GM12874 (cell line): ENCODE data around the gene QRFP.

Experiments used
- TF ChIP-seq, protein P1 (sequence below): IDR thresholded peaks from 2 replicates; pipeline ENCODE4 v1.5.1; 2011; ENCODE audit warnings: low read depth, mild to moderate bottlenecking, control low read depth, low read length, moderate library complexity; ENCODE audit not compliant: insufficient read depth

The QRFP gene

DNA sequence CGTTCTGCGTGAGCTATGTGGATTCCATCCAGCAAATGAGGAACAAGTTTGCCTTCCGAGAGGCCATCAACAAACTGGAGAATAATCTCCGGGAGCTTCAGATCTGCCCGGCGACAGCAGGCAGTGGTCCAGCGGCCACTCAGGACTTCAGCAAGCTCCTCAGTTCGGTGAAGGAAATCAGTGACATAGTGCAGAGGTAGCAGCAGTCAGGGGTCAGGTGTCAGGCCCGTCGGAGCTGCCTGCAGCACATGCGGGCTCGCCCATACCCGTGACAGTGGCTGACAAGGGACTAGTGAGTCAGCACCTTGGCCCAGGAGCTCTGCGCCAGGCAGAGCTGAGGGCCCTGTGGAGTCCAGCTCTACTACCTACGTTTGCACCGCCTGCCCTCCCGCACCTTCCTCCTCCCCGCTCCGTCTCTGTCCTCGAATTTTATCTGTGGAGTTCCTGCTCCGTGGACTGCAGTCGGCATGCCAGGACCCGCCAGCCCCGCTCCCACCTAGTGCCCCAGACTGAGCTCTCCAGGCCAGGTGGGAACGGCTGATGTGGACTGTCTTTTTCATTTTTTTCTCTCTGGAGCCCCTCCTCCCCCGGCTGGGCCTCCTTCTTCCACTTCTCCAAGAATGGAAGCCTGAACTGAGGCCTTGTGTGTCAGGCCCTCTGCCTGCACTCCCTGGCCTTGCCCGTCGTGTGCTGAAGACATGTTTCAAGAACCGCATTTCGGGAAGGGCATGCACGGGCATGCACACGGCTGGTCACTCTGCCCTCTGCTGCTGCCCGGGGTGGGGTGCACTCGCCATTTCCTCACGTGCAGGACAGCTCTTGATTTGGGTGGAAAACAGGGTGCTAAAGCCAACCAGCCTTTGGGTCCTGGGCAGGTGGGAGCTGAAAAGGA, 10.9 kb downstream of the QRFP start:
- TF ChIP-seq, protein P1, sequence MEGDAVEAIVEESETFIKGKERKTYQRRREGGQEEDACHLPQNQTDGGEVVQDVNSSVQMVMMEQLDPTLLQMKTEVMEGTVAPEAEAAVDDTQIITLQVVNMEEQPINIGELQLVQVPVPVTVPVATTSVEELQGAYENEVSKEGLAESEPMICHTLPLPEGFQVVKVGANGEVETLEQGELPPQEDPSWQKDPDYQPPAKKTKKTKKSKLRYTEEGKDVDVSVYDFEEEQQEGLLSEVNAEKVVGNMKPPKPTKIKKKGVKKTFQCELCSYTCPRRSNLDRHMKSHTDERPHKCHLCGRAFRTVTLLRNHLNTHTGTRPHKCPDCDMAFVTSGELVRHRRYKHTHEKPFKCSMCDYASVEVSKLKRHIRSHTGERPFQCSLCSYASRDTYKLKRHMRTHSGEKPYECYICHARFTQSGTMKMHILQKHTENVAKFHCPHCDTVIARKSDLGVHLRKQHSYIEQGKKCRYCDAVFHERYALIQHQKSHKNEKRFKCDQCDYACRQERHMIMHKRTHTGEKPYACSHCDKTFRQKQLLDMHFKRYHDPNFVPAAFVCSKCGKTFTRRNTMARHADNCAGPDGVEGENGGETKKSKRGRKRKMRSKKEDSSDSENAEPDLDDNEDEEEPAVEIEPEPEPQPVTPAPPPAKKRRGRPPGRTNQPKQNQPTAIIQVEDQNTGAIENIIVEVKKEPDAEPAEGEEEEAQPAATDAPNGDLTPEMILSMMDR, result no peak

DNA sequence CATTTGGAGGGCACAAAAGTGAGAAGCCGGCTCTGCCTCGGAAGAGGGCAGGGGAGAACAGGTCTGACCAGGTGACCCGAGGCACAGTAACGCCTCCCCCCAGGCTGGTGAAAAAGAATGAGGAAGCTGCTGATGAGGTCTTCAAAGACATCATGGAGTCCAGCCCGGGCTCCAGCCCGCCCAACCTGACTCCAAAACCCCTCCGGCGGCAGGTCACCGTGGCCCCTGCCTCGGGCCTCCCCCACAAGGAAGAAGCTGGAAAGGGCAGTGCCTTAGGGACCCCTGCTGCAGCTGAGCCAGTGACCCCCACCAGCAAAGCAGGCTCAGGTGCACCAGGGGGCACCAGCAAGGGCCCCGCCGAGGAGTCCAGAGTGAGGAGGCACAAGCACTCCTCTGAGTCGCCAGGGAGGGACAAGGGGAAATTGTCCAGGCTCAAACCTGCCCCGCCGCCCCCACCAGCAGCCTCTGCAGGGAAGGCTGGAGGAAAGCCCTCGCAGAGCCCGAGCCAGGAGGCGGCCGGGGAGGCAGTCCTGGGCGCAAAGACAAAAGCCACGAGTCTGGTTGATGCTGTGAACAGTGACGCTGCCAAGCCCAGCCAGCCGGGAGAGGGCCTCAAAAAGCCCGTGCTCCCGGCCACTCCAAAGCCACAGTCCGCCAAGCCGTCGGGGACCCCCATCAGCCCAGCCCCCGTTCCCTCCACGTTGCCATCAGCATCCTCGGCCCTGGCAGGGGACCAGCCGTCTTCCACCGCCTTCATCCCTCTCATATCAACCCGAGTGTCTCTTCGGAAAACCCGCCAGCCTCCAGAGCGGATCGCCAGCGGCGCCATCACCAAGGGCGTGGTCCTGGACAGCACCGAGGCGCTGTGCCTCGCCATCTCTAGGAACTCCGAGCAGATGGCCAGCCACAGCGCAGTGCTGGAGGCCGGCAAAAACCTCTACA, 11.8 kb downstream of the QRFP start:
- TF ChIP-seq, protein P1, result no peak

GRCh38 chr9:130884111-130884531, 12.5 kb downstream of the QRFP start:
- TF ChIP-seq, protein P1, result no peak

GRCh38 chr9:130883479-130883878, 13.1 kb downstream of the QRFP start:
- TF ChIP-seq, protein P1, result no peak

DNA sequence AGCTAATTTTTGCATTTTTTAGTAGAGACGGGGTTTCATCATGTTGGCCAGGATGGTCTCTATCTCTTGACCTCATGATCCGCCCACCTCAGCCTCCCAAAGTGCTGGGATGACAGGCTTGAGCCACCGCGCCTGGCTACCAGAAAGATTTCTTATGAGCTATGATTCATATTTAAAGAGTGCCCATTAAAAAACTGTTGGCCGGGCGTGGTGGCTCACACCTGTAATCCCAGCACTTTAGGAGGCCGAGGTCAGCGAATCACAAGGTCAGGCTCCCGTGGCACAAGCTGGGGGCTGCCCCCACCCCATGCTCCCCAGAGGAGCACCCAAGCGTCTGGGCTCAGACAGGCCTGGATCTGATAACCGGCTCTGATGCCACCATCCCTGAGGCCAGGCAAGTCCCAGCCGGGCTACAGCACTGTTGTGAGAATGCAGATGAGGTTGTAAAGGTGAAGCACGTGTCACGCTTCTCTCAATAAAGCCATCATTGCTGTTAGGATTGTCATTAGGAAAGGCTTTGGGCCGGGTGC, 13.9 kb downstream of the QRFP start:
- TF ChIP-seq, protein P1, result no peak

DNA sequence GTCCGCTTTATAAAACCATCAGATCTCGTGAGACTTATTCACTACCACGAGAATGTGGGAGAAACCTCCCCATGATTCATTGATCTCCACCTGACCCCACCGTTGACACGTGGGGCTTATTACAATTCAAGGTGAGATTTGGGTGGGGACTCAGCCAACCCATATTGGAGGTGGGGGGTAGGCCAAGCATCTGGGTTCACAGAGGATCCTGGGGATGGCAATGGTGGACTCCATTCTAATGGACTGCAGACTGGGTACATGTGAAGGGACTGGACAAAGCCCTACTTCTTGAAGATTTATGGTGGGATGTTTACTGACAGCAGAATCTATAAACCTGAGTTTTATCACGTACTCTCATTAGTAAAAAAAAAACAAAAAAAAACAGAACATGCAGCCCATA, 15.1 kb downstream of the QRFP start:
- TF ChIP-seq, protein P1, result no peak

DNA sequence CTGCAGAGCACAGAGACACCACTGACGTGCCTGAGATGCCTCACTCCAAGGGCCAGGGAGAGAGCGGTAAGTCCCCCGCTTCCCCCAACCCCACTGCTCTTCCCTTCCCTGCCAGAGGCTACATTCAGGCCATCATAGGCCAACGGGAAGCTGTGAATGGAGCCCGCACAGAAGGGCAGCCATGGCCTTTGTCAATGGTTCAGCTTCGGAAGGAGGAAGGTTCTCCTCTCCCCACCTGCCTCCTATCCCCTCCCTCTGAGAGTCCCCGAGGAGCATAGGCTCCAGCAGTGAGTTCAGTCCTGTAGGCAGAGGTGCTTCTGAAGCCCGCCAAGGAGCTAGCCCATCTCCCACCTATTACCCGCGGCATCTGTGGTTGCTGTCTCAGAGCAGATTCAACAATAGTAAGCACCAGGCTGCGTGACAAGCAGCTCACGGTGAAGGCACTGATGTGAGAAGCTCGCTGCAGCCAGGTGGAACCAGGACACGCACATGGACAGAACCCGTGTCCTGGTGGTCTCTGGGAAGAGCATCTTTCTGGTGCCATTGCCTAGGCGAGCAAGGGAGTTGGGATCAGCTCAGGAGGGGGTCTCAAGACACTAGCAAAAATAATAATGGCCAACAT, 15.9 kb downstream of the QRFP start:
- TF ChIP-seq, protein P1, result no peak
